Endodermal cell (in vitro differentiated cells): Measurements from ENCODE around the gene AP1B1. TPM values are rescaled to one million over a fixed set of nuclear protein-coding genes. Genes with fewer than 3 reads are reported as not detected.
"Not testable (repeated sequence)": the region's sequence is repeated elsewhere in the genome, so short reads cannot be mapped to it uniquely, and the experiment has no call there.

Experiments
- DNase-seq: peaks from one replicate; pipeline ENCODE4 v3.0.0-alpha.2; 2017
- H3K27ac ChIP-seq: 2 replicates; pipeline ENCODE4 v1.5.1; 2013; ENCODE audit warnings: mild to moderate bottlenecking, low read depth, low read length, moderate library complexity
- H3K27me3 ChIP-seq: 2 replicates; pipeline ENCODE4 v1.6.1; 2013; ENCODE audit warnings: mild to moderate bottlenecking, low read length, moderate library complexity; ENCODE audit not compliant: insufficient read depth, control insufficient read depth, poor library complexity, severe bottlenecking
- H3K36me3 ChIP-seq: 2 replicates; pipeline ENCODE4 v1.7.0; 2013; ENCODE audit warnings: mild to moderate bottlenecking, low read length, moderate library complexity; ENCODE audit not compliant: control insufficient read depth, insufficient read depth
- H3K4me1 ChIP-seq: one replicate; pipeline ENCODE4 v1.7.0; 2013; ENCODE audit warnings: low read length; ENCODE audit not compliant: control insufficient read depth, insufficient read depth
- H3K4me3 ChIP-seq: 2 replicates; pipeline ENCODE4 v1.5.1; 2013; ENCODE audit warnings: mild to moderate bottlenecking, low read length, moderate library complexity
- H3K9ac ChIP-seq: 2 replicates; pipeline ENCODE4 v1.6.1; 2013; ENCODE audit warnings: mild to moderate bottlenecking, low read length, moderate library complexity; ENCODE audit not compliant: poor library complexity, severe bottlenecking; ENCODE audit errors: extremely low read depth
- H3K9me3 ChIP-seq: 2 replicates; pipeline ENCODE4 v1.6.1; 2013; ENCODE audit warnings: mild to moderate bottlenecking, low read length, moderate library complexity; ENCODE audit not compliant: control insufficient read depth
- H3K27ac Mint-ChIP-seq: 2 replicates; pipeline ENCODE4 v1.8.0; 2020; ENCODE audit warnings: mixed read lengths
- H3K27me3 Mint-ChIP-seq: 2 replicates; pipeline ENCODE4 v1.8.0; 2021; ENCODE audit warnings: mild to moderate bottlenecking, mixed read lengths; ENCODE audit not compliant: insufficient read depth
- H3K36me3 Mint-ChIP-seq: 2 replicates; pipeline ENCODE4 v1.8.0; 2020; ENCODE audit warnings: low read depth, mixed read lengths
- H3K4me1 Mint-ChIP-seq: 2 replicates; pipeline ENCODE4 v1.8.0; 2020; ENCODE audit warnings: mixed read lengths
- H3K4me3 Mint-ChIP-seq: 2 replicates; pipeline ENCODE4 v1.8.0; 2020; ENCODE audit warnings: mild to moderate bottlenecking, moderate library complexity, mixed read lengths
- H3K9me3 Mint-ChIP-seq: 2 replicates; pipeline ENCODE4 v1.8.0; 2020; ENCODE audit warnings: mild to moderate bottlenecking, mixed read lengths
- WGBS, 2 experiments: methylation state at CpG; one replicate each; pipeline versions ENCODE4 v1.1.5 to v1.1.7; 2013; ENCODE audit warnings: missing lambda C conversion rate in 2 of 2, mixed read lengths in 1 of 2; ENCODE audit not compliant: insufficient coverage in 1 of 2, insufficient read length in 1 of 2; 5-methylcytosine and 5-hydroxymethylcytosine counted together
- total RNA-seq, 2 donors: library from RNA; stranded (reverse); fragmentation: NEBNext Ultra II Directional in 1 of 2; extraction: Animal tissue kit (Norgen Biotek cat#: 25700) in 1 of 2; gene quantifications; 2 replicates in 1 of 2; 3 replicates in 1 of 2; pipeline ENCODE4 v1.2.1, GENCODE V29; 2021
- TF ChIP-seq, protein P1 (sequence below): fragments of 200-600 bp; sonication (generic); conservative IDR thresholded peaks from 2 replicates; pipeline ENCODE4 v1.5.0; 2021; ENCODE audit warnings: antibody characterized with exemption, mild to moderate bottlenecking

AP1B1 gene
- total RNA-seq, 2 donors from 2014 or later, result 64.9 to 76.6 TPM

DNA sequence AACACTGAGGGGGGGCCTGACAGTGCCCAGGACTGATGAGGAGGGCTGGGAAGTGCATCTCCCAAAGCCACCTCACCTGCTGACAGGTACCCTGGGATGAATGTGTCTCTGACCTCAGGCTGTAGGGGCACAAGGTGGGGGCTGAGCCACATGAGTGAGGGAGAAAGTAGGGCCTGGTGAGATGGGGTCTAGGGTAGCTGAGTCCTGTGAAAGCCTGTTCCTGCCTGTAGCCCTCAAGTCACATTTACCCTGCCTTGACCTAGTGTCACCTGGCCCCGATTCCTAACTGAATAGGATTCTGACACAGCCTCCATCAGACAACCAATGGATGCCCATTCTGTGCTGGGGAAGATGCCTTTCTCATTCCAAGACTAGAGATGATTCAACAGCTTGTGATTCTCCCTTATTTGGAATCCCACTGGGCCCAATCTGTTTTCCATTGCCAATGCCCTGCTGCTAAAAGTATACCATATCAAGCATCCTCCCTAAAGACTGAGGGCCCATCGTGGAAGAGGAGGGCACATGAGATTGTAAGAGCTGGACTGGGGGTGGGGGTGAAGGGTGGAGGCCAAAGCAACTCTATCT, 38.9 kb upstream of the AP1B1 start:
- no peak overlapping the region for H3K4me3 Mint-ChIP-seq
- H3K9me3 Mint-ChIP-seq, result no peaks in the 10 kb centered on the region
- TF ChIP-seq, protein P1, sequence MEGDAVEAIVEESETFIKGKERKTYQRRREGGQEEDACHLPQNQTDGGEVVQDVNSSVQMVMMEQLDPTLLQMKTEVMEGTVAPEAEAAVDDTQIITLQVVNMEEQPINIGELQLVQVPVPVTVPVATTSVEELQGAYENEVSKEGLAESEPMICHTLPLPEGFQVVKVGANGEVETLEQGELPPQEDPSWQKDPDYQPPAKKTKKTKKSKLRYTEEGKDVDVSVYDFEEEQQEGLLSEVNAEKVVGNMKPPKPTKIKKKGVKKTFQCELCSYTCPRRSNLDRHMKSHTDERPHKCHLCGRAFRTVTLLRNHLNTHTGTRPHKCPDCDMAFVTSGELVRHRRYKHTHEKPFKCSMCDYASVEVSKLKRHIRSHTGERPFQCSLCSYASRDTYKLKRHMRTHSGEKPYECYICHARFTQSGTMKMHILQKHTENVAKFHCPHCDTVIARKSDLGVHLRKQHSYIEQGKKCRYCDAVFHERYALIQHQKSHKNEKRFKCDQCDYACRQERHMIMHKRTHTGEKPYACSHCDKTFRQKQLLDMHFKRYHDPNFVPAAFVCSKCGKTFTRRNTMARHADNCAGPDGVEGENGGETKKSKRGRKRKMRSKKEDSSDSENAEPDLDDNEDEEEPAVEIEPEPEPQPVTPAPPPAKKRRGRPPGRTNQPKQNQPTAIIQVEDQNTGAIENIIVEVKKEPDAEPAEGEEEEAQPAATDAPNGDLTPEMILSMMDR, result no peak
- DNase-seq, result no peak
- Histone ChIP-seq H3K9ac (no peak overlapping the region), H3K27me3 (no peaks in the 10 kb centered on the region), H3K36me3 (no peaks in the 10 kb centered on the region), H3K4me3 (no peak overlapping the region), H3K9me3 (no peaks in the 10 kb centered on the region), H3K4me1 (no peaks in the 10 kb centered on the region), H3K27ac (no peak overlapping the region)
- no peak overlapping the region for H3K27ac Mint-ChIP-seq
- H3K4me1 Mint-ChIP-seq, result peaks cover 16% of the 10 kb centered on the region
- H3K36me3 Mint-ChIP-seq, result no peaks in the 10 kb centered on the region
- H3K27me3 Mint-ChIP-seq, result no peaks in the 10 kb centered on the region
- WGBS, 2 experiments, result 88 to 95% methylated on average over 1 to 2 of the region's 2 CpGs

DNA sequence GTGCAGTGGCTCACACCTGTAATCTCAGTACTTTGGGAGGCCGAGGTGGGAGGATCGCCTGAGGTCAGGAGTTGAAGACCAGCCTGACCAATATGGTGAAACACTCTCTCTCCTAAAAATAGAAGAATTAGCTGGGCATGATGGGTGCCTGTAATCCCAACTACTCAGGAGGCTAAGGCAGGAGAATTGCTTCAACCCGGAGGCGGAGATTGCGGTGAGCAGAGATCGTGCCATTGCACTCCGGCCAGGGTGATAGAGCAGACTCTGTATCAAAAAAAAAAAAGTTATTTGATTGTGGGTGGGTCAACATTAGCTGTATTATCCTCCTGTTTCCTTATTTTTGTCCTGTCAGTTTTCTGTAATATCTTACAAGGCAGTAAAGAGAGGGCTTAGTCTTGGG, 38.1 kb upstream of the AP1B1 start:
- Mint-ChIP-seq H3K9me3 (no peaks in the 10 kb centered on the region), H3K4me1 (peaks cover 11% of the 10 kb centered on the region), H3K27me3 (no peaks in the 10 kb centered on the region), H3K36me3 (no peaks in the 10 kb centered on the region), H3K27ac (no peak overlapping the region), H3K4me3 (no peak overlapping the region)
- Histone ChIP-seq H3K4me1 (no peaks in the 10 kb centered on the region), H3K4me3 (no peak overlapping the region), H3K27me3 (no peaks in the 10 kb centered on the region), H3K36me3 (no peaks in the 10 kb centered on the region), H3K9ac (no peak overlapping the region), H3K9me3 (no peaks in the 10 kb centered on the region), H3K27ac (no peak overlapping the region)
- TF ChIP-seq, protein P1, result no peak
- 87 to 93% methylated on average over 7 of the region's 7 CpGs for WGBS, 2 experiments
- no peak for DNase-seq

DNA sequence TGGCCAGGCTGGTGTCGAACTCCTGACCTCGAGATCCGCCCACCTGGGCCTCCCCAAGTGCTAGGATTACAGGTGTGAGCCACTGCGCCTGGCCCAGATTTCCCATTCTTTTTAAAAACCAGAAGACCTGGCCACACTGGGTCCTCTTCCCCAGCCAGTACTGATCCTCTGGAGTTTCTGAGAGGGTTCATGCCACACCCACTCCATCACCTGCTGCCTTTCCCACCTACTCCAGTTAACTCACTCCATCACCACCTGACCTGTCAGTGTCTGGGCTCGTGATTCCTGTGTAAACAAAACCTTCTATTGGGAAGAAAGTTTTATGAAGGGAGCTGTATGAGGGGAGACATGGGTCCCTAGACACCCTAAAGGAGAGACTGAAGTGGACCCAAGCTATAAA, 30.3 kb upstream of the AP1B1 start:
- H3K4me3 ChIP-seq, H3K4me3 Mint-ChIP-seq, H3K9ac ChIP-seq, DNase-seq, H3K9me3 Mint-ChIP-seq, H3K27me3 ChIP-seq, H3K27ac Mint-ChIP-seq, H3K27ac ChIP-seq, H3K9me3 ChIP-seq, H3K27me3 Mint-ChIP-seq, H3K36me3 ChIP-seq, H3K36me3 Mint-ChIP-seq: not testable (repeated sequence)
- peaks cover 32% of the 10 kb centered on the region for H3K4me1 Mint-ChIP-seq
- 74 to 100% methylated on average over 2 to 5 of the region's 5 CpGs for WGBS, 2 experiments
- H3K4me1 ChIP-seq, result peaks cover 14% of the 10 kb centered on the region

DNA sequence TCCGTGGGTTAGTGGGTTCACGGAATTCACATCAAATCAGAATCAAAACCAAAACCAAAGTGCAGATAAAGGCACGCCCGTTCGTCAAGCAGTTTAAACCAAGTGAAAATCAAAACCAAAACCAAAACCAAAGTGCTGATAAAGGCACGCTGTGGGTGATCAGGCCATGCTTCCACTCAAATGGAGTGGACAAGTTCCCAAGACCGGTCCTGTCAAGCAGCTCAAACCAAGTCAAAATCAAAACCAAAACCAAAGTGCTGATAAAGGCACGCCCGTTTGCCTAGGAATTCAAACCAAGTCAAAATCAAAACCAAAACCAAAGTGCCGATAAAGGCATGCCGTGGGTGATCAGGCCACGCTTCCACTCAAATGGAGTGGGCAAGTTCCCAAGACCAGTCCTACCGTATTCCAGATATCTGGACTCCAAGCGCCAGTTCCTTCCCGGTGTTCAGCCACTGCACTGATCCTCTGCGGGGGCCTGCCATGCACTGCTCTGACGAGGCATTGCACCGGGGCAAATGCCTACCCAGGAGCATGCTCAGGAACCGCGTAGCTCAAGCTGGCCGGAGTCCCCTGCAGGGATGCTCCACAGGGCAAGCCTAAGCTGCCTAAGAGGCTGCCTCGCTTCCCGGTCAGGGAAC, 26.7 kb upstream of the AP1B1 start:
- not testable (repeated sequence) for H3K4me3 Mint-ChIP-seq, H3K27me3 Mint-ChIP-seq, H3K4me3 ChIP-seq, H3K27me3 ChIP-seq, H3K9me3 Mint-ChIP-seq, H3K27ac ChIP-seq, H3K36me3 ChIP-seq, H3K9me3 ChIP-seq, H3K9ac ChIP-seq, H3K36me3 Mint-ChIP-seq
- peaks cover 14% of the 10 kb centered on the region for H3K4me1 ChIP-seq
- peak; percentile 69 for DNase-seq
- WGBS, 2 experiments, result 82 to 87% methylated on average over 9 to 23 of the region's 23 CpGs
- Mint-ChIP-seq H3K27ac (peak overlapping the region; percentile 3), H3K4me1 (peaks cover 30% of the 10 kb centered on the region)
